Fibroblast of pulmonary artery (primary cell): ENCODE data around the gene OS9.

Experiments
- DNase-seq: peaks from one replicate; pipeline ENCODE4 v3.0.0-alpha.2; 2010; ENCODE audit warnings: low read depth
- H3K4me3 ChIP-seq: replicated peaks from 2 replicates; pipeline ENCODE4 v1.5.1; 2011; ENCODE audit warnings: low read depth, mild to moderate bottlenecking, control low read depth, low read length, moderate library complexity
- CTCF ChIP-seq: IDR thresholded peaks from 2 replicates; pipeline ENCODE4 v1.5.1; 2011; ENCODE audit warnings: mild to moderate bottlenecking, control low read depth, low read length, inconsistent platforms; ENCODE audit errors: missing control alignments

Gene OS9

DNA sequence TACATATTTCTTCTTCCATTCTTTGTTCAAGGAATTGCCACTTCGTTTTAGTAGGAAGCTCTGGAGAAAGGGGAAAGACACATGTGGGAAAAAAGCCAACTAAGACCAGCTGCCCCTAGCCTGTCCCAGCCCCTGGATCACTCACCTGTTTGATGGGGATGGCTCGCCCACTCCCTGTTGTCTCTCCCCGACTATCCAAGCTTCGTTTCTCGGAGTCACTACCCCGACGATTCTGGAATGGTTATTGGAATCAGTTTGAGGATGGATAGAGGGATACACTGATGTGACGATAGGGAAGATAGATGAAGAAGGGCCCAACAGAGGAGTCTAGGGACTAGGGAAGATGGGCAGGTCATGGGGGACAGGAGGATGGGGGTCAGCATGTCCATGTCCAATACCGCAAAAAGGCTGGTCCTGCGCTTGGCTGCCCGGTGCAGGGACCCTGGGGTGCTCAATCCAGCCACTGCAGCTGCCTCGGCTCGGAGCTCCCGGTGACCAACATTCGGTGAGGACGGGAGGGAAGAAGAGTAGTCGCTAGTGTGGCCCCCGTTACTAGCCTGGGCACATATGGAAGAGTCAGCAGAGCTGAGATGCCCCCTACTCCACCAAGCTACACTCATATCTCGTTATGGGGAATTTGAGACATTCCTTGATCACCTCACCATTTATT lies 37.6 kb downstream of the OS9 start:
- no peak for TF ChIP-seq CTCF
- H3K4me3 ChIP-seq = no peak overlapping the region
- DNase-seq = no peak

GRCh38 chr12:57732270-57732669 lies 38.3 kb downstream of the OS9 start:
- TF ChIP-seq CTCF = no peak
- no peak overlapping the region for H3K4me3 ChIP-seq
- DNase-seq = no peak

GRCh38 chr12:57732726-57733593 lies 39.0 kb downstream of the OS9 start:
- no peak for DNase-seq
- H3K4me3 ChIP-seq = no peak overlapping the region
- no peak for TF ChIP-seq CTCF

GRCh38 chr12:57733928-57734327 lies 40.0 kb downstream of the OS9 start:
- H3K4me3 ChIP-seq = no peak overlapping the region
- no peak for TF ChIP-seq CTCF
- no peak for DNase-seq

DNA sequence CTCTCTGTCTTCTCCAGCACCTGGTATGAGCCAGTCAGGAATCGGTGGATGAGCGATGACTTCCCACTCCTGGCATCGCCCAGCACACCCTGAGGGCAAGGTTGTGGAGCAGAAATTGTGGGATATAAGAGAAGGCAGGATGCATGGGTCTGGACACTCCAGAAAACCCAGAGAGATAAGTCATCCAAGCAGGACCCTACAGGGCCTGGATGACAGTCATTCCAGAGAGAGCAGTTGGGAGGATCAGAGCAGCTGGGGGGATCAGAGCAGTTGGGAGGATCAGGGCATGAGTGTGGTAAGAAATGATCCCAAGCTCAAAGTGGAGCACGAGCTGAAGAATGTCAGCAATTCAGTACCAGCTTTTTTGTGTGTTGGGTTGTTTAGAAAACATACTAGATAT lies 40.7 kb downstream of the OS9 start:
- TF ChIP-seq CTCF = no peak
- no peak for DNase-seq
- H3K4me3 ChIP-seq = no peak overlapping the region

DNA sequence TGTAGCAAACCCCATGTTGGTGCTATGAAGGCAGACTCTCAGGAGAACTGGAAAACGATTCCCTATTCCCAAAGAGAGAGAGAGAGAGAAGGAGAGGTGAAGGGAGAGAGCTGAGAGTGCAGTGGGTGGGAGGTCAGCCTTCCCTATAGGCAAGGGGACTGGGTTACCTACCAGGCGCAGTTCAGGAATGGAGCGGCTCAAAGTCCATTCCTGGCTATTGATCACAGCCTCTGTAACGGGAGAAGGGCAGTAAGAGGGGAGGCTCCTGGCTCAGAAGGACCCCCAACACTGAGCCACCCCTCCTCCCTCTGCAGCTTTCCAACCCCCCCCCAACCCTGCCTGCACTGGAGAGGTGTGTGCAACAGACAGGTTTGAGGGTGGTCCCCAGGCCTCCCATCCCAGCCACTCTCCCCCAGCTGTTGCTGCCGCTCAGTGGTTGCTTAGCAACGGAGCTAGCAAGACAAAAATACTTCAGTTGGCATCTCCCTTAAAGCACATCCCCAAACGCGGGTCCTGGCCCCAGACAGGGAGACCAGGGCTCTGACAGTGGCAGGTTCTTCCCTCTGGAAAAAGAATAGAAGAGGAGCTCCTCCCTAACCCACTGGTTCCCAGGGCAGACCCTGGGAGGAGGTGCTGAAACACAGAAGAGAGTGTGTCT lies 41.4 kb downstream of the OS9 start:
- DNase-seq = no peak
- H3K4me3 ChIP-seq = no peak overlapping the region
- TF ChIP-seq CTCF = no peak
